ENCODE data around the gene SUCLG2. TPM values are rescaled to one million over a fixed set of nuclear protein-coding genes. Genes with fewer than 3 reads are reported as not detected.

Gene SUCLG2
- total and polyA plus RNA-seq, 10 of the 15 experiments (the other 5 are each of a cell fraction or from before 2014, with no cell fraction given), result 17.8 to 50.9 (median 37.2) TPM

GRCh38 chr3:67653425-67654098 is 850 bp downstream of the SUCLG2 start (continued):
- peak; percentile 54 for TF ChIP-seq MEF2B (IDR thresholded peaks at IDR 0.05; ENCODE audit: partially characterized antibody, poor library complexity, severe bottlenecking)
- no peak for TF ChIP-seq FOS (IDR thresholded peaks at IDR 0.05; ENCODE audit: borderline replicate concordance, extremely low read depth, insufficient read length)
- TF ChIP-seq SMAD5 (IDR thresholded peaks at IDR 0.05; ENCODE audit: low read depth), result no peak
- no peak for TF ChIP-seq CBX5 (IDR thresholded peaks at IDR 0.05; ENCODE audit: low read depth)
- peak; percentile 41 for TF ChIP-seq NFIC (IDR thresholded peaks at IDR 0.05; ENCODE audit: low read depth, low read length)
- no peak for TF ChIP-seq ZBTB11 (CRISPR knock-in tag; IDR thresholded peaks at IDR 0.05)
- TF ChIP-seq ATF7 (IDR thresholded peaks at IDR 0.05; ENCODE audit: low read depth), result no peak
- no peak for TF ChIP-seq MXI1 (IDR thresholded peaks at IDR 0.05; ENCODE audit: low read depth, low read length)
- TF ChIP-seq ZNF687 (IDR thresholded peaks at IDR 0.05), result no peak
- no peak for TF ChIP-seq RBBP5 (conservative IDR thresholded peaks at IDR 0.05)
- no peak for TF ChIP-seq IRF3 (IDR thresholded peaks at IDR 0.05)
- TF ChIP-seq CHD4 (IDR thresholded peaks at IDR 0.05), result no peak
- TF ChIP-seq POLR2AphosphoS5 (IDR thresholded peaks at IDR 0.05; ENCODE audit: low read length), result no peak
- TF ChIP-seq NR2C2 (IDR thresholded peaks at IDR 0.05; ENCODE audit: borderline replicate concordance, control insufficient read depth, insufficient read length, low read depth), result no peak
- TF ChIP-seq HDAC2 (IDR thresholded peaks at IDR 0.05), result no peak
- TF ChIP-seq ASH2L (IDR thresholded peaks at IDR 0.05; ENCODE audit: borderline replicate concordance, low read depth), result no peak
- TF ChIP-seq IRF5 (IDR thresholded peaks at IDR 0.05; ENCODE audit: borderline replicate concordance), result no peak
- peak; percentile 54; the same call in 1 of the 2 replicates for TF ChIP-seq SPI1 (IDR thresholded peaks at IDR 0.05; ENCODE audit: borderline replicate concordance, insufficient read depth, low read depth, low read length)
- no peak for TF ChIP-seq KDM1A (IDR thresholded peaks at IDR 0.05; ENCODE audit: borderline replicate concordance)
- no peak for TF ChIP-seq EGR1 (IDR thresholded peaks at IDR 0.05; ENCODE audit: borderline replicate concordance in 1 of 2, low read depth in 2 of 2, low read length in 2 of 2)
- TF ChIP-seq BCL11A (IDR thresholded peaks at IDR 0.05; ENCODE audit: low read depth, low read length), result peak; percentile 37; the same call in 1 of the 2 replicates
